CD4-positive, alpha-beta T cell treated with Interleukin-4 for 4 hours (primary cell): ENCODE data around the gene SLC6A6.

Experiments
- DNase-seq: peaks from one replicate; pipeline ENCODE4 v3.0.0-alpha.2; 2020

Gene SLC6A6

DNA sequence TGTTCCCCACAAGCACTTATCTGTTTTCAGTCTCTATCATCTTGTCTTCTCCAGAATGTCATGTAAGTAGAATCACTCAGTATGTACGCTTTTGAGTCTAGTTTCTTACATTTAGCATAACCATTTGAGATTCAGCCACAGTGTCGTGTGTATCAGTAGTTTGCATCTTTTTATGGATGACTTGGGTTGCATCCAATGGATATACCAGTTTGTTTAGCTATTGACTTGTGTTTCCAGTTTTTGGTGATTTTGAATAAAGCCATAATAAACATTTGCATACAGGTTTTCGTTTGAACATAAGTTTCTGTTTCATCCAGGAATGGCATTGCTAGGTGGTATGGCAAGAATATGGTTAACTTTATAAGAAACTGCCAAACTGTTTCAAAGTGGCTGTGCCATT is 125.7 kb downstream of the SLC6A6 start:
- DNase-seq, result no peak

DNA sequence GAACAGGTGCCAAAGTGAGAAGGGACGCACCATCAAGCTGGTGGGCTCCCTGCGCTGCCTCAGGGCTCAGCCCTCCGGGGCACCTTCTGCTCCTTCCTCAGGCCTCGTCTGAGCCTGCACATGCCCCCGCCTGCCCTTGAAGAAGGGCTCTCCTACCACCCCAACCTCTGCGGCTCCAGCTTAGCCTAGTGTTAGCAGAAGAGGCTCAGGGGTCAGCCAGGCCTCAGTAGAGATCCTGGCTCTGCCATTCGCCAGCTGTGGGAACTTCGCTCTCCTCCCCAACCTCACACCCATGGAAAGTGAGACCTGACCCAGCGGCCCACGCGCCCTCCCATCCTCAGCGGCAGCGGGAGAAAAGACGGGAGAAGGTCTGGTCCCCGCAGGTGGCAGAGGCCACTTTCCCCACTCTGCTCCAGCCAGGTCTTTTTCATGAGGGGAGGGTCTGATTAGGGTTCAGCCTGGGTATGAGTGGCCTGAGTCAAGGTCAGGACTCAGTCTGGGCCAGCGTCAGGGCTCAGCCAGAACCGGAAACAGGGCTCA is 129.5 kb downstream of the SLC6A6 start:
- DNase-seq, result no peak

DNA sequence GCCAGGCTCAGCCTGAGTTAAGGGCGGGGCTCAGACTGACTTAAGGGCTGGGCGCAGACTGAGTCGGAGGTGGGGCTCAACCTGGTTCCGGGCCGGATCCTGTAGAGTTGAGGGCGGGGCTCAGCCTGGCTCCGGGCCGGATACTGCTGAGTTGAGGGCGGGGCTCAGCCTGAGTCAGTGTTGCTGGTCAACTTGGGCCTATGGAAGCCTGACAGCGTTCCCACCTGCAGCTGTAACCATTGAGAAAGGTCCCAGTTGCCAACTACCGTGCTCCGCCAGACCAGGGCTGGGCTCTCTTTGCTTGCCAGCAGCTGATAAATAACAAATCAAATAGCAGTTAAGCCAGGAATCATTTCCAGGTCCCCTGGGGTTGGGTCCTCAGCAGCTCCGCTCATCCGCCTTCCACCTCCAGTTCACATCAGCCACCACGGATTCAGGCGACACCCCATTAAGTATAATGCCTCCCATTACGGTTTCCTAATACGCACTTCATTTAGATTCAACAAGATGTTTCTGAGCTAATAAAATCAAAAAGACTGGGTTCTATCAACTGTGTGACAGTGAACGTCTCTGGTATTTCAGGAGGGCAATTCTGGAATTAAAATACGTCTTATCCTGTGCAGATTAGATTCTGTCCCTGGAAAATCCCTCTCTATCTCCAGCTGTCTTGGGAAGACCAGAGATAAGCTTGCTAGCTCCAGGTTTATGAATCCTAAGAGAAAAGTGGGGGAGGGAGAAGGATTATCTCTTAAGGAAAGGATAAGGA is 130.5 kb downstream of the SLC6A6 start:
- DNase-seq, result no peak

DNA sequence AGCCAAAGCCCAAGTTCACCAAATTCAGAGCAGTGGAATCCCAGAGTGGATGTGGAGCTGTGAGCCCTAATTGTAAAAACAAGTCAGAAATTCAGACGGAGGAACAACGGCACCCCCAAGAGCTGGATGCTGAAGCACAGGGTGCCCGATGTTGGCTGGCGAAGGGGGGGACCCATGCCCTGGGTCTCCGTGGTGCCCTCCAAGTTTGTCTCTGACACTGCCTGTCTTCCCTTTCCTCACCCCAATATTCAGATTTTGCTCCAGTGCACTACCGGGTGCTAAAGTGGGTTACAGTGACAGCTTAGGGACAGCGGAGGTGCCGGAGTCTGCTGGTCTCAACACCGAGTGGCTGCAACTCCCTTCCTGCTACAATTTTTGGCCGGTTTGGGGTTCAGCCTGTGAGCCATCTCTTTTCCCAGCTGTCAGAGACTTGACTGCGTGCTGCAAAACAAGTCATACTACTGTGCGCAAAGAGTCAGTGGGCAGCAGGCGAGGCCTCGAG is 131.1 kb downstream of the SLC6A6 start:
- DNase-seq, result no peak

DNA sequence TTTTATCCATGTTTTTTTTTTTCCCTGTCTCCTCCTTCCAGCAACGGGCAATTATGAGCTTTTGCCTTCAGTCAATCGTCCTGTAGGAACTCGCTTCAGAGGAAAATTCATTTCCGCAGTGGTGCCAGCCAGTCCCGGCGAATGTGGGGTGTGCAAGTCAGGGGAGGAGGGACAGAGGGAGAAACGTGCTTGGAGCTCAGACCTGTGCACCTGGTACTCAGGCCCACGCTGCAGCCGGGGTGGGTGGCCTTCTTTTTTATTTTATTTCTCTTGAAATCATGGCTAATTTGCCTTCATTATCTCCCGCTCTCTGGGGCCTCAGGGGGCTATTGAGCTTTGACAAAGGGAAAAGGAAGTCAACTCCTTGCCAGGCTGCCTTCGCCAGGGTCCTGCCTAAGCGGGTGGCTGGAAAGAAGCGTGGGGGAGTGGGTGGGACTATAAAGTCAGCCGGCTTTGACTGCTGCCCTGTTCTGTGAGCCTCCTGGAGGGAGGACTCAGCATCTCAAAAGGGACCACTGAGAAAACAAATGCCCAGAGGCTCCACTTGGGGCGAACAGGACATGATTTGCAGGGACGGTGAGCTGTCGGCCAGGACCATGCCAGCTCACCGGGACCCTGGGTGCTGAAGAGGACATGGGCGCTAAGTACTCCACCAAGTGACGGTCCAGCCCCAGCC is 132.2 kb downstream of the SLC6A6 start:
- DNase-seq, result no peak

DNA sequence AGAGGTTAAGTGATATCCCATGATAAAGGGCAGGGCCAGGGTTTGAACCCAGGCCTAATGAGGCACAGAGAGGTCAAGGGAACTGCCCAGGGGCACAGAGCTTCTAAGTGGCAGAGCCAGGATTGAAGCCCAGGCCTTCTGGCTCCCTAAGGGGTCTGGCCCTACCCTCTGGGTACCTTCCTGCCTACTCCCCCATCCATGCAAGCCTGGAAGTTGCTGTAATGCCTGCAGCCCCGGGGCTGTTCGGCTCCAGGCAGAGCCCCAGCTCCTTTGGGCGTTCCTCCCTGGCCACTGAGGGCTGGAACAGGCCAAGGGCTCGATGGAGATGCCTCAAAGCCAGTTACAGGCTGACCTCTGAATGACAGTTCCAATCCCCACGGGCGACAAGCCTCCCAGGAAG is 133.2 kb downstream of the SLC6A6 start:
- DNase-seq, result no peak

DNA sequence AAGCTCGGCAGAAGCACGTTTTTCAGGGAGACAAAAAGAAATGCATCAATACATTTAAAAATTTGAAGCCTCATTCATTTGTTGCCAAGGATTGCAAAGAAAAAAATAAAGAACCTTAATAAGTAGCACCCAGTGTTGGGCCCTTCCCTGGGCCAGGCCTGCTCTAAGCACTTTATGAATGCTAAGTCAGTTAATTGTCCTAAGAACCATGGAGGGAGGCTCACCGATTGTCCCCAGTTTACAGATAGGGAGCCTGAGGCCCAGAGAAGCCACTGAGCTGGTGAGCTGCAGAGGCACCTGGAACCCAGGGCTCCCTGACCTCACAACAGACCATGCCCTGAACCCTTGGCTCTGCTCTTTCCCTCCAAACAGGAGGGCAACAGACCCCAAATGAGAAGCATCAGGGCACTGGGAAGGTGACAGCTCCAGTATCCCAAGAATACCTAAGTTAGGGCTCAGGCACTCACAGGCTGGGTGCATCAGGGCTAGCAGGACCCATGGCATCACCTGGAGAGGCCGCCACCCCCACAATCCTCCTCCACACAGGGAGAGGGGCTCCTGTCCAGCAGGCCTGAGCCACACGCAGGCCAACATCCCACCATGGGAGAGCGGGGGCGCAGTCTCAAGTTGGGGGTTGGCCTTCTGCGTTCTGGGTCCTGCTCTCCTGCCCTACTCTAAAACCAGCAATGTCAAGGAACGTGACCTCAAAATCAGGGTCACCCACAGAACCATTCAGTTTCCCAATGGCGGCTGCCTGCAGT is 133.8 kb downstream of the SLC6A6 start:
- DNase-seq, result no peak

DNA sequence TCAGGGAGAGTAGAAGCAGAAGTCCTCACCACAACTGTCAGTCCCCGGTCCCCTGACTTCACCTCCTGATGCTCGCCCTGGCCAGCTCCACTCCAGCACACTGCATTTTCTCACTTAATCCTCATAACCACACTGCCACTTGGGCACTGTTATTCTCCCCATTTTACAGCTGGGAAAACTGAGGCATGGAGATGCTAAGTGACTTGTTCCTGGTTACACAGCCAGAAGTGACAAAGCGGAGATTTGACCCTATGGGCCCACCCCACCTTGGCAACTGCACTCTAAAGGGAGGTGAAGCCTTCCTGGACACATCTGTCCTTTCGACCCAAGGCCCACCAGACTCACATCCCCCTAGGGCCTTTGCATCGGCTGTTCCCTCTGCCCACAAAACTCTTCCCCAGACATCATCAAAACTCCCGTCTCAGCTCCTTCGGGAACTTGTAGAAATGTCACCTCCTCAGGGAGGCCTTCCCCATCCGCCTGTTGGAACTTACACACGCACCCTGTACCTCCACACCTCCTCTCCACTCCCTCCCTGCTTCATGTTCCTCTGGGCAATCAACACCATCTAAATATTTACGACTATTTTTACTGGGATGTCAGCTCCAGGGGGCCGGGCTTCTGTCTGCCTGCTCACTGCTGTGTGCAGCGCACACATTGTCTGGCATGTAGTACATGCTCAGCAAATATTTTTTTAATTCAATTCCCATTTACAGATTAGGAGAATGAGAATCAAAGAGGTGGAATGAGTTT is 134.6 kb downstream of the SLC6A6 start:
- DNase-seq, result no peak

DNA sequence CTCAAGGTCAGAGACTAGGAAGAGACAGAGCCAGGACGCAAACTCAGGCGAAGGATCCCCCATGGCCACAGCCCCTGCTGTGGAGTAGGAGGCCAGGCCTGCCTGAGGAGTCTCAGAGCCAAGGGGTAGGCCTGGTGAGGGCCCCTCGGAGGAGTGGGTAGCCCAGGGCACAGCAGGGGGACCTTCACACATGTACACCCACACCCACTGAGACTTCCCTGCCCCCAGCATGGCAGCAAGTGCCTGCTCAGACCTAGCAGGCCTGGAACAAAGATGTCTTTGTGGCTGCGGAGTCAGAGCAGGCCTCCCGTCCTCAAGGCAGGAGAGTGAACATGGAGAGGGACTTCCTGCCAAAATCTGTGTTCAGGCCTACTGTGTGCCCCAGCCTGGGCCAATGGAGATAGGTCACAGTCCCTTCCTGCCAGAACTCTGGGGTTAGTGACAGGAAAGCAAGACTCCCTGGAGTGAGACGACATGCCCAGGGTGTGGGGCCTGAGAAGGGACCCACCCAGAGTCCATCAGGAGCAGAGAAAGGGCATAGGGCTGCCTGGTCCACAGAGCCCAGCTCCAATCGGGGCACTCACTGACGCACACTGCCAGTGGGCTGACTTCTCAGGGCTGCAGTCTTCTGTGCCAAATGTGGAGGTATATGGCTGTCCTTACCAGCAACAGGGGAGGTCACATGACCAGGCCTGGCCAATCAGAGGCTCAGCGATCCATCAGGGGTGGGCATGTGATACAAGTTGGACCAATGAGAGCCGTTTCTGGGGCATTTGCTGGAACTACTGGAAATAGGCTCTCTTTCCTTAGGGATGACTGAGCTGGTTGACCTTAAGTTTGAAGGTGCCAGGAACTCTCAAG is 135.4 kb downstream of the SLC6A6 start:
- no peak for DNase-seq

DNA sequence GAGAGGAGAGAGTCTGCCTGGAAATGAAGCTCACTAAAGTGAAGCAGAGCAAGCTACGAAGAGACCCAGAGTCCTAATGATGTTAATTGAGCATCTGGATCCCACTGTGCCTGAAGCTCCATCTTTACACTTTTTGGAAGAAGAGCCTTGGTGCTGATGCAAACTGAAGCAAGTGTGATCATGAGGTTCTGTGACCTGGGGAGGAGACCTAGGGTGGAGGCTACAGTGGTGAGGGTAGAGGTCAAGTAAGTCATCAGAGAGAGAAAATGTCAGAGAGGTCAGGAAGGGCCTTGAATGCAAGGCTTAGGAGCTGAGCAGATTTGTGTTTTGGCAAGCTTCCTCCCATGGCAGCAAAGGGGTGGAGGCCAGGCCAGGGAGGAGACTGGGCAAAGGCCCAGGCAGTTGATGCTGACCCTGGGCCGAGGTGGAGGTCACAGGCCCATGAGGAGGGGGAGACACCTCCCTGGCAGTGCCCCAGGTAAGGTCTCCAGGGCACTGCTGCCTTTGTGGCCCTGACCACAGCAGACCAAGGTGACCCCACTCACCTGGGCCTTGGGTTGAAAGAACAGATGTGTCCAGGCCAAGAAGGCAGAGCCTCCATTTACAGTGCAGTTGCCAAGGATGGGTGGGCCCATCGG is 136.2 kb downstream of the SLC6A6 start:
- DNase-seq, result no peak
